ENCODE measurements around the gene SYNGR2. TPM values are rescaled to one million over a fixed set of nuclear protein-coding genes. Genes with fewer than 3 reads are reported as not detected.

The SYNGR2 gene
- total RNA-seq, 1 donor from 2014 or later: 3.2 TPM

DNA sequence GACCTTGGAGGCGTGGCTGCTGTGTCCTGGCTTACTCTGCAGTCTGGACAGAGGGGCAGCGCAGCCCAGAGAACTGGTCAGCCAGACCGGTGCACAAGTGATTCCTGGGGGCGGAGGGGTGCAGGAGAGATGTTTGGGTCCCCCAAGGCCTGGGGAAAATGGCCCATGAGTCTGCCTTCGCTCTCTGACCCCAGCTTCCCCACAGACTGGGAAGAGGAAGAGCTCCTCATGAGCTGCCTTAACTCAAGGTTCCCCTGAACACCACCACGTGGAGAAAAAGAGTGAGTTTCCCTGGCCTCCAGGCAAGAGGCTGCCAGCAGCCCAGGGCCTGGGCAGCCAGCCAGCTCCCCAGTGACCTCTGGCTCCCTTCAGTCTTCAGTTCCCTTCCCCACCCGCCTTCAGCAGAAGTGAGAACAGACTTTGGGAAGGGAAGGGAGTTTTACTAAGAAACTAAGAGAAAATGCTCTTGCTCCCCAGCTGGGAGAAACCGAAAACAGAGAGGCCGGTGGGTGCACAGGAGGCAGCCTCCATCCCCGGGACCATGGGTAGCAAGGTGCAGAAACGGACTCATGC, 24.1 kb upstream of the SYNGR2 start:
- Mint-ChIP-seq H3K9me3 (ENCODE audit: unreplicated experiment) (no peaks in the 10 kb centered on the region), H3K4me1 (ENCODE audit: low read depth, unreplicated experiment) (peaks cover 3% of the 10 kb centered on the region), H3K4me3 (ENCODE audit: unreplicated experiment) (no peak overlapping the region), H3K27ac (ENCODE audit: unreplicated experiment) (no peak overlapping the region), H3K36me3 (ENCODE audit: unreplicated experiment) (no peaks in the 10 kb centered on the region), H3K27me3 (ENCODE audit: unreplicated experiment) (peaks cover 10% of the 10 kb centered on the region)
- no peak for DNase-seq
- TF ChIP-seq, protein P1, sequence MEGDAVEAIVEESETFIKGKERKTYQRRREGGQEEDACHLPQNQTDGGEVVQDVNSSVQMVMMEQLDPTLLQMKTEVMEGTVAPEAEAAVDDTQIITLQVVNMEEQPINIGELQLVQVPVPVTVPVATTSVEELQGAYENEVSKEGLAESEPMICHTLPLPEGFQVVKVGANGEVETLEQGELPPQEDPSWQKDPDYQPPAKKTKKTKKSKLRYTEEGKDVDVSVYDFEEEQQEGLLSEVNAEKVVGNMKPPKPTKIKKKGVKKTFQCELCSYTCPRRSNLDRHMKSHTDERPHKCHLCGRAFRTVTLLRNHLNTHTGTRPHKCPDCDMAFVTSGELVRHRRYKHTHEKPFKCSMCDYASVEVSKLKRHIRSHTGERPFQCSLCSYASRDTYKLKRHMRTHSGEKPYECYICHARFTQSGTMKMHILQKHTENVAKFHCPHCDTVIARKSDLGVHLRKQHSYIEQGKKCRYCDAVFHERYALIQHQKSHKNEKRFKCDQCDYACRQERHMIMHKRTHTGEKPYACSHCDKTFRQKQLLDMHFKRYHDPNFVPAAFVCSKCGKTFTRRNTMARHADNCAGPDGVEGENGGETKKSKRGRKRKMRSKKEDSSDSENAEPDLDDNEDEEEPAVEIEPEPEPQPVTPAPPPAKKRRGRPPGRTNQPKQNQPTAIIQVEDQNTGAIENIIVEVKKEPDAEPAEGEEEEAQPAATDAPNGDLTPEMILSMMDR (IDR thresholded peaks at IDR 0.05; ENCODE audit: partially characterized antibody, unreplicated experiment): no peak

DNA sequence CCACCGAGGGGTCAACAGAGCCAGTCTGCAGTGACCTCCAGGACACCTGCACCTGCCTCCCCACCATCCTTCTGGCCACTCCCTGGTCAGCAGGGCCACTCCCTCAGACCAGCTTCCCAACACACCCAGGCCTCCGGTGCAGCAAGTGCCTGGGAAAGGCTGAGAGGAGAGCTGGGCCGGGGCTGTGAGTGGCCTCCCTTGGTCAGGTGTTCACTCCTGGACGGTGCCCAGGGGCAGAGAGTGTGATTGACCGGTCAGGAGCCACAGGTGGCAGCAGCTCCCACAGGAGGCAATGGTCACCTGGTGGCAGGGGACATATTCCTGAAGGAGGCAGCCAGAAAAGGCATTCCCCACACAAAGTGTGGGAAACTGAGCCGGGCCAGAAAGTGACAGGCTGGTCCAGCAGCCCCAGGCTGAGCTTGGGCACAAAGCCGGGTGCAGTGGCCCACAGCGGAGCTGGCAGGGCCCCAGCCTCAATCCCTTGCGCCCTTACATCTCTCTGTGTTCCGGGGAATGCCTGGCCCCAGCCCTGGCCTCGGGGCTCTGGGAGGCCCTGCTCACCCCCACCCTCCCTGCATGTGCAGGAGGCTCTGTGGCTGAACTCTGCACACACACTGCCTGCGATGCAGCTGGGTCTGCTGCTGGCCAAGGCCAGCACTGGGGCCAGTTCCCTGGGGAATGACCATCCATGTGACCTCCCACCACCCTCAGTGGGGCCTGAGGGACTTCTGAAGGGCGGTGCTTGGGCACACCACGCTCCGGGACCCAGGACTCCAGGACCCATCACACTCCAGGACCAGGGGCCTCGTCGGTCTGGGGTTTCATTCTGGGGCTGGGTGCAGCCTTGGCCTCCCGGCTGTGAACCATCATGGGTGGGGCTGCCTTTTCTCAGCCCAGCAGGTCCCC, 23.4 kb upstream of the SYNGR2 start:
- H3K4me1 Mint-ChIP-seq (ENCODE audit: low read depth, unreplicated experiment): peaks cover 3% of the 10 kb centered on the region
- H3K27me3 Mint-ChIP-seq (ENCODE audit: unreplicated experiment): peaks cover 9% of the 10 kb centered on the region
- peaks cover 2% of the 10 kb centered on the region for H3K9me3 Mint-ChIP-seq (ENCODE audit: unreplicated experiment)
- H3K27ac Mint-ChIP-seq (ENCODE audit: unreplicated experiment): no peak overlapping the region
- DNase-seq: no peak
- TF ChIP-seq, protein P1 (IDR thresholded peaks at IDR 0.05; ENCODE audit: partially characterized antibody, unreplicated experiment): no peak
- no peak overlapping the region for H3K4me3 Mint-ChIP-seq (ENCODE audit: unreplicated experiment)
- H3K36me3 Mint-ChIP-seq (ENCODE audit: unreplicated experiment): no peaks in the 10 kb centered on the region

DNA sequence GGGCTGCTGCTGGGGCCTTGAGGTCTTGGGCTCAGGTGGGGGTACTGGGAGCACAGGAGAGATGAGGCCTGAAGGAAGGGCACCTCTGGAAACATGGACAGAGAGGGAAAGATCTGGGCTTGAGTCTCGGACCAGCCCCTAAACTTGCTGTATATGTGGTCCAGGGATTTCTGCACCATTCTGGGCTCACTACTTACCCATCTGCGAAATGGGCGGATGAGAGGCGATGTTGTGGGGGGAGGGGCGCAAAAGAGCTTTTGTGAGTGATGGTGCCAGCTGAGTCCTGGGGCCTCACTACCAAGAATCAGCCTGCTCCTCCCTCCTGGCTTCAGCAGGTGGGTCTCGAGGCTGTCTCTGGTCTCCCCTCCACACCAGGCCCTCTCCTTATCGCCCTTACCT, 21.9 kb upstream of the SYNGR2 start:
- H3K27me3 Mint-ChIP-seq (ENCODE audit: unreplicated experiment): peaks cover 6% of the 10 kb centered on the region
- no peaks in the 10 kb centered on the region for H3K36me3 Mint-ChIP-seq (ENCODE audit: unreplicated experiment)
- peaks cover 2% of the 10 kb centered on the region for H3K9me3 Mint-ChIP-seq (ENCODE audit: unreplicated experiment)
- no peak overlapping the region for H3K4me3 Mint-ChIP-seq (ENCODE audit: unreplicated experiment)
- no peak for DNase-seq
- TF ChIP-seq, protein P1 (IDR thresholded peaks at IDR 0.05; ENCODE audit: partially characterized antibody, unreplicated experiment): no peak
- no peak overlapping the region for H3K27ac Mint-ChIP-seq (ENCODE audit: unreplicated experiment)
- H3K4me1 Mint-ChIP-seq (ENCODE audit: low read depth, unreplicated experiment): peaks cover 3% of the 10 kb centered on the region

DNA sequence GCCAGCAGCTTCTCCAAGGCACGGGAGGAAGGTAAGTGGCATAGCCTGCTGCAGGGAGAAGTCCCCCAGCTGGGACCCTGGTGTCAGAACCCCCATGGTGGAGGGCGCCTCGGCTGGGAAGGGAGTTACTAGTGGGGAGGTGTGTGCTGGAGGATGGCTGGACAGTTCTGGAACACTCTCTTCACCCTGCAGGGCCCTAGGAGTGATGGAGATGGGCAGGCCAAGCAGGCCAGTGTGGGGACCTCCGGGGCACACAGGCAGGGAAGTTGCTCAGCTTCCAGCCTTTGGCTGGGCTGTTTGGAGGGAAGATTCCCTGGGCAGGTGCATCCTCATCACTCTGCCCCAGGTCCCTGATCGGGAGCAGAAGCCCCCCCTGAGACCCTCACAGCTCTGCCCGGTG, 21.5 kb upstream of the SYNGR2 start:
- no peak overlapping the region for H3K27ac Mint-ChIP-seq (ENCODE audit: unreplicated experiment)
- no peak for DNase-seq
- H3K27me3 Mint-ChIP-seq (ENCODE audit: unreplicated experiment): peaks cover 6% of the 10 kb centered on the region
- no peaks in the 10 kb centered on the region for H3K36me3 Mint-ChIP-seq (ENCODE audit: unreplicated experiment)
- no peak overlapping the region for H3K4me3 Mint-ChIP-seq (ENCODE audit: unreplicated experiment)
- peaks cover 2% of the 10 kb centered on the region for H3K9me3 Mint-ChIP-seq (ENCODE audit: unreplicated experiment)
- peaks cover 3% of the 10 kb centered on the region for H3K4me1 Mint-ChIP-seq (ENCODE audit: low read depth, unreplicated experiment)
- TF ChIP-seq, protein P1 (IDR thresholded peaks at IDR 0.05; ENCODE audit: partially characterized antibody, unreplicated experiment): no peak

Measured in glutamatergic neuron (in vitro differentiated cells).